ENCODE results near the gene PPP2R2C. TPM values are rescaled to one million over a fixed set of nuclear protein-coding genes. Genes with fewer than 3 reads are reported as not detected.

PPP2R2C gene
- total and polyA plus RNA-seq, 10 donors, result 0.07 to 1.3 (median 0.23) TPM; not detected in 1

DNA sequence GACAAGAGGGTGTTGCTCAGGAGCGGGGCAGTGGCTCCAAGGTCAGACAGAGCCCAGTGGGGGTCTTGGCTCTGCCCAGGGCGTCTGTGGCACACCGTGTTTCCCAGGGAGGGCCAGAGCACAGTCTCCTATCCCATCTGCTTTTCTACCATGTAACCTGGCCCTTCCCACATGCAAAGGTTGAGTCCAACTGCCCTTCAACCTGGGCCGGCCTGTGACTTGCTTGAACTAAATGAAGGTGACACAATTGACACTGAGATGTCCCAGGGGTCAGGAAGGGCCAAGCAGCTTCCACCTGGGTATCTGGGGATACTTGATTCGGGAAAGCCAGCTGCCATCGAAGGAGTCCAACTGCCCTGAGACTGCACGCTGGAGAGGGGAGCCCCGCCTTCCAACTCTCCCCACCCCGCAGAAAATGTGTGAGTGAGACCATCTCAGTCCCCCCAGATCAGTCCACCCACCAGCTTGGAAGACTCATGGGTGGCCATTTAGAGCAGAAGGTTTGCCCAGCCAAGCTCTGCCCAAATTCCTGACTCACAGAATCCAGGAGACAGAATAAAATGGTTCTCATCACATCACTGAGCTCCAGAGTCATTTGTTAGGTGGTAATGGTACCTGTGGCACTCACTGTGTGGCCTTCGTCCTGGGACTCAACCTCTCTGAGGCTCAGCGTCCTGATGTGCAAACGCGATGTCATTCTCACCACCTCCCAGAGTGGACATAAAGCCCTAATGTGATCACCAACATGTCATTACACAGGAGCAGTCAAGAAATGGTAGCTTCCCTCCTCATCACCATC, 18.1 kb downstream of the PPP2R2C start:
- no peaks in the 10 kb centered on the region for H3K4me1 ChIP-seq
- H3K27me3 ChIP-seq (replicated peaks in 1 of 7), result peaks cover 0 to 62% (median 0%) of the 10 kb centered on the region in 7 donors
- H3K36me3 ChIP-seq, result no peaks in the 10 kb centered on the region
- intact Hi-C loops (cut with DNase I; ENCODE audit: low total_unique reads), result no loop called here
- H3K27ac ChIP-seq, result no peak overlapping the region
- TF ChIP-seq POLR2AphosphoS5 (IDR thresholded peaks at IDR 0.05), result no peak
- TF ChIP-seq POLR2A (IDR thresholded peaks at IDR 0.05), result no peak
- TF ChIP-seq, protein P1, sequence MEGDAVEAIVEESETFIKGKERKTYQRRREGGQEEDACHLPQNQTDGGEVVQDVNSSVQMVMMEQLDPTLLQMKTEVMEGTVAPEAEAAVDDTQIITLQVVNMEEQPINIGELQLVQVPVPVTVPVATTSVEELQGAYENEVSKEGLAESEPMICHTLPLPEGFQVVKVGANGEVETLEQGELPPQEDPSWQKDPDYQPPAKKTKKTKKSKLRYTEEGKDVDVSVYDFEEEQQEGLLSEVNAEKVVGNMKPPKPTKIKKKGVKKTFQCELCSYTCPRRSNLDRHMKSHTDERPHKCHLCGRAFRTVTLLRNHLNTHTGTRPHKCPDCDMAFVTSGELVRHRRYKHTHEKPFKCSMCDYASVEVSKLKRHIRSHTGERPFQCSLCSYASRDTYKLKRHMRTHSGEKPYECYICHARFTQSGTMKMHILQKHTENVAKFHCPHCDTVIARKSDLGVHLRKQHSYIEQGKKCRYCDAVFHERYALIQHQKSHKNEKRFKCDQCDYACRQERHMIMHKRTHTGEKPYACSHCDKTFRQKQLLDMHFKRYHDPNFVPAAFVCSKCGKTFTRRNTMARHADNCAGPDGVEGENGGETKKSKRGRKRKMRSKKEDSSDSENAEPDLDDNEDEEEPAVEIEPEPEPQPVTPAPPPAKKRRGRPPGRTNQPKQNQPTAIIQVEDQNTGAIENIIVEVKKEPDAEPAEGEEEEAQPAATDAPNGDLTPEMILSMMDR (IDR thresholded peaks at IDR 0.05 in 8 of 11, conservative IDR thresholded peaks at IDR 0.05 in 3 of 11), result no peak
- peaks cover 0 to 11% (median 0%) of the 10 kb centered on the region in 8 donors for H3K9me3 ChIP-seq
- 67 to 77% (median 68%) methylated on average over 8 to 13 of the region's 13 CpGs for whole genome bisulfite sequencing, 5 donors
- DNase-seq, result no peak
- H3K4me3 ChIP-seq, result no peak overlapping the region

DNA sequence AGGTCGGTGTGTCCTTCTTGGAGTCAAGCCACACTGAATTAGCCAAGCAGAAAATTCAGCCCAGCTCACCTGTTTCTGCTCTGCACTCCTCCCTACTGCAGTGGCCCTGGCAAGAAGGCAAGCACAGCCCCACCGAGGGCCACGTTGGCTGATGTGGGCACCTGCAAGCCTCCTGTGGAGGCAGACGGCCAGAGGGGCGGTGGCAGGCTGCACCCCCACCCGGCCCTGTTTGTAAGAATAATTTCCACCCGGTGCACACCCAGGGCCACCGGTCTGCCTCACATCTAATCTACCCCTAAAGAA, 18.8 kb downstream of the PPP2R2C start:
- DNase-seq, result peak; percentile 62
- Histone ChIP-seq H3K4me3 (no peak overlapping the region), H3K27me3 (replicated peaks in 1 of 7) (peaks cover 0 to 60% (median 0%) of the 10 kb centered on the region in 7 donors), H3K4me1 (no peaks in the 10 kb centered on the region), H3K9me3 (peaks cover 0 to 5% (median 0%) of the 10 kb centered on the region in 8 donors), H3K27ac (no peak overlapping the region), H3K36me3 (no peaks in the 10 kb centered on the region)
- intact Hi-C loops (cut with DNase I; ENCODE audit: low total_unique reads), result no loop called here
- WGBS, 5 donors, result 67 to 80% (median 74%) methylated on average over 6 to 8 of the region's 8 CpGs
- TF ChIP-seq POLR2A (IDR thresholded peaks at IDR 0.05), result no peak
- TF ChIP-seq, protein P1 (IDR thresholded peaks at IDR 0.05 in 8 of 11, conservative IDR thresholded peaks at IDR 0.05 in 3 of 11), result no peak
- no peak for TF ChIP-seq POLR2AphosphoS5 (IDR thresholded peaks at IDR 0.05)

DNA sequence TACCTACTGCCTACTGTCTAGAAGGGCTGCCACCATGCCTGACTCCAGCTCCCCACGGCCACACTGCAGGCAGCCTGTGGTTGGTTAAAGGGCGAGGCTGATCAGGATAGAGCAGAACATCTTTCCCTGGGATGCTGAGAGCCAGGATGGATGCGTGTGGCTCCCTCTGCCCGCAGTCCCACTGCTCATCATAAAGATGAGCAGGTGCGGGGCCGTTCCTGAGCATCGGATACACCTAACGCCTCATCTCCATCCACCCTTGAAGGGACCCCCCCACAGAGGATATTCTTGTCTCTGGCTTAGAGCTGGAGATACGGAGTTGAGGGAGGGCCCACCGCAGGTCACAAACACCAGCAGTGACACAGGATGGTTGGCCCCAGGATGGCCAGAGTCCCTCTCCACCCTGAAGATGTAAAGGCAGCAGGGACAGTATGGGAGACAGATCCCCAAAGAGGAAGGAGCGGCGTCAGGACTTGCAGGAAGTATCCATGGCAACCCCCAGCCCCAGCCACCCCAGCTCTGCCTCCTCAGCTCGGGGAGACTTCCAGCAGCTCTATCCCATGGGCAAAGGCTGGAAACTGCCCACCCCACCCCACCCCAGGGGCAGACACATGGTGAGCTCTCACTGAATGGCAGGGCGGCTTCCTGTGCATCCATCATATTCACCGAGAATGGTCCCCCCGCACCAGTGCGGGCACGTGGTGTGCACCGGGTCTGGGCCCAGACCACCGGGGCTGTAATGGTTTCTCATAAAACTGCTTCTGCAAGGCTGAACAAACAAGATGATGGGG, 19.3 kb downstream of the PPP2R2C start:
- H3K4me1 ChIP-seq, result peaks cover 0 to 3% (median 0%) of the 10 kb centered on the region in 6 donors
- no peaks in the 10 kb centered on the region for H3K9me3 ChIP-seq
- no peak overlapping the region for H3K27ac ChIP-seq
- peak; percentile 62 for DNase-seq
- TF ChIP-seq POLR2A (IDR thresholded peaks at IDR 0.05) (no peak), POLR2AphosphoS5 (IDR thresholded peaks at IDR 0.05) (no peak)
- TF ChIP-seq, protein P1 (IDR thresholded peaks at IDR 0.05 in 8 of 11, conservative IDR thresholded peaks at IDR 0.05 in 3 of 11), result no peak
- intact Hi-C loops (cut with DNase I; ENCODE audit: low total_unique reads), result no loop called here
- WGBS, 5 donors, result 71 to 79% (median 74%) methylated on average over 19 to 20 of the region's 20 CpGs
- no peaks in the 10 kb centered on the region for H3K36me3 ChIP-seq
- peaks cover 0 to 63% (median 0%) of the 10 kb centered on the region in 7 donors for H3K27me3 ChIP-seq (replicated peaks in 1 of 7)
- no peak overlapping the region for H3K4me3 ChIP-seq
